Sigmoid colon (tissue), 7 donors: ENCODE results near the gene DNAAF5. TPM values are rescaled to one million over a fixed set of nuclear protein-coding genes. Genes with fewer than 3 reads are reported as not detected.

ENCODE experiments used
- DNase-seq: peaks from one replicate; pipeline ENCODE4 v3.0.0-alpha.2; 2019
- H3K27ac ChIP-seq, 4 donors: fragments of 200-600 bp; sonication (generic); one replicate each; pipeline ENCODE4 v1.5.1; 2016 to 2019; ENCODE audit warnings: mild to moderate bottlenecking in 1 of 4
- H3K27me3 ChIP-seq, 3 donors: fragments of 200-600 bp; sonication (generic); one replicate each; pipeline ENCODE4 v1.5.1; 2019; ENCODE audit warnings: mild to moderate bottlenecking in 1 of 3
- H3K36me3 ChIP-seq, 4 donors: fragments of 200-600 bp; sonication (generic); one replicate each; pipeline ENCODE4 v1.5.1; 2016 to 2019
- H3K4me1 ChIP-seq, 4 donors: fragments of 200-600 bp; sonication (generic); one replicate each; pipeline ENCODE4 v1.5.1; 2017 to 2019
- H3K4me3 ChIP-seq, 4 donors: fragments of 200-600 bp; sonication (generic); one replicate each; pipeline ENCODE4 v1.5.1; 2017 to 2019; ENCODE audit warnings: mild to moderate bottlenecking in 2 of 4, moderate library complexity in 1 of 4
- H3K9me3 ChIP-seq, 4 donors: fragments of 200-600 bp in 3 of 4; sonication (generic) in 3 of 4; one replicate each; pipeline versions ENCODE4 v1.5.1 to v1.6.1; 2013 to 2019
- CTCF ChIP-seq, 4 experiments: fragments of 450-650 bp in 3 of 4; fragments of 200-600 bp in 1 of 4; IDR thresholded peaks; one replicate each; pipeline ENCODE4 v1.5.1; 2016 to 2019; ENCODE audit warnings: antibody characterized with exemption in 4 of 4, mild to moderate bottlenecking in 3 of 4, moderate library complexity in 2 of 4
- EP300 ChIP-seq, 4 donors: sonication (generic); formaldehyde crosslinking; IDR thresholded peaks; one replicate each; pipeline ENCODE4 v1.6.1; 2017; ENCODE audit warnings: antibody characterized with exemption in 4 of 4
- POLR2A ChIP-seq, 2 donors: fragments of 450-650 bp; IDR thresholded peaks; one replicate each; pipeline ENCODE4 v1.6.1; 2016; ENCODE audit warnings: antibody characterized with exemption in 2 of 2, mild to moderate bottlenecking in 2 of 2, moderate library complexity in 2 of 2
- POLR2AphosphoS5 ChIP-seq, 4 donors: sonication (generic); formaldehyde crosslinking; IDR thresholded peaks; one replicate each; pipeline ENCODE4 v1.6.1; 2017; ENCODE audit warnings: antibody characterized with exemption in 4 of 4
- WGBS, 2 donors: extraction: QIAGEN DNeasy Blood & Tissue Kit; methylation state at CpG; one replicate each; pipeline ENCODE4 v1.1.7; 2013; 5-methylcytosine and 5-hydroxymethylcytosine counted together
- intact Hi-C: fragments of 100-400 bp; cut with DNase I; formaldehyde crosslinking; loops from one replicate; pipeline ENCODE4 v1.15.1; 2023
- polyA plus RNA-seq, 3 donors: library from polyadenylated mRNA; stranded (reverse); fragments of 200-250 nt; gene quantifications; one replicate each; pipeline ENCODE4 v1.2.3, GENCODE V29; 2013
- total RNA-seq, 4 donors: library from RNA; depleted of rRNA; stranded (reverse); fragments of >200 nt; gene quantifications; one replicate each; pipeline ENCODE4 v1.1.0, GENCODE V29; 2016
- donor health status: healthy with polysubstance abuse.
- donor health status: Bipolar disorder and iron deficiency.
- donor health status: healthy.

Gene DNAAF5
- total and polyA plus RNA-seq, 7 donors: 7.8 to 25.4 (median 14.5) TPM

- Histone ChIP-seq H3K4me1 (peaks cover 4 to 33% (median 25%) of the 10 kb centered on the region in 4 donors), H3K27me3 (no peaks in the 10 kb centered on the region), H3K27ac (no peak overlapping the region), H3K4me3 (no peak overlapping the region), H3K9me3 (no peaks in the 10 kb centered on the region), H3K36me3 (peaks cover 24 to 42% (median 34%) of the 10 kb centered on the region in 4 donors)
- WGBS, 2 donors: 84 to 90% methylated on average over 21 of the region's 21 CpGs
- no peak for DNase-seq
- no peak for TF ChIP-seq POLR2AphosphoS5 (IDR thresholded peaks at IDR 0.05)
- intact Hi-C loops: no loop called here
These were observed 41.1 kb downstream of the DNAAF5 start for GRCh38 chr7:767580-767940.

- H3K4me1 ChIP-seq: peaks cover 4 to 34% (median 25%) of the 10 kb centered on the region in 4 donors
- TF ChIP-seq EP300 (IDR thresholded peaks at IDR 0.05) (no peak), POLR2AphosphoS5 (IDR thresholded peaks at IDR 0.05) (no peak), CTCF (IDR thresholded peaks at IDR 0.05) (no peak), POLR2A (IDR thresholded peaks at IDR 0.05) (no peak)
- H3K27ac ChIP-seq: peak overlapping the region in 3 of 4 donors; percentile 42 to 87 (median 86)
- intact Hi-C loops: no loop called here
- H3K4me3 ChIP-seq: no peak overlapping the region
- H3K36me3 ChIP-seq: peaks cover 20 to 38% (median 28%) of the 10 kb centered on the region in 4 donors
- DNase-seq: no peak
- H3K27me3 ChIP-seq: no peaks in the 10 kb centered on the region
- 91 to 96% methylated on average over 65 of the region's 65 CpGs for WGBS, 2 donors
- H3K9me3 ChIP-seq: no peaks in the 10 kb centered on the region
These were observed 41.6 kb downstream of the DNAAF5 start for GRCh38 chr7:767941-768731.

GRCh38 chr7:768881-769504, 42.5 kb downstream of the DNAAF5 start:
- H3K27me3 ChIP-seq: no peaks in the 10 kb centered on the region
- no peak for TF ChIP-seq CTCF (IDR thresholded peaks at IDR 0.05)
- peak in 2 of 4 donors; percentile 43 to 67 for TF ChIP-seq POLR2AphosphoS5 (IDR thresholded peaks at IDR 0.05)
- TF ChIP-seq EP300 (IDR thresholded peaks at IDR 0.05): peak in 1 of 4 donors; percentile 68
- peak overlapping the region; percentile 42 to 87 (median 70) for H3K27ac ChIP-seq
- DNase-seq: peak; percentile 82
- peaks cover 4 to 34% (median 25%) of the 10 kb centered on the region in 4 donors for H3K4me1 ChIP-seq
- H3K9me3 ChIP-seq: no peaks in the 10 kb centered on the region
- no peak overlapping the region for H3K4me3 ChIP-seq
- intact Hi-C loops: no loop called here
- 89% methylated on average over 36 of the region's 36 CpGs for WGBS, 2 donors
- peaks cover 14 to 38% (median 20%) of the 10 kb centered on the region in 4 donors for H3K36me3 ChIP-seq

- intact Hi-C loops: loop anchor here (2.0 kb wide), 2 partner anchors 38 to 254 kb away; no protein-coding TSS in a partner anchor
- no peaks in the 10 kb centered on the region for H3K27me3 ChIP-seq
- H3K27ac ChIP-seq: peak overlapping the region; percentile 82 to 87 (median 86)
- peaks cover 4 to 34% (median 29%) of the 10 kb centered on the region in 4 donors for H3K4me1 ChIP-seq
- H3K4me3 ChIP-seq: no peak overlapping the region
- no peak for DNase-seq
- TF ChIP-seq POLR2AphosphoS5 (IDR thresholded peaks at IDR 0.05) (no peak), EP300 (IDR thresholded peaks at IDR 0.05) (no peak), CTCF (IDR thresholded peaks at IDR 0.05) (no peak), POLR2A (IDR thresholded peaks at IDR 0.05) (no peak)
- WGBS, 2 donors: 92 to 93% methylated on average over 14 of the region's 14 CpGs
- no peaks in the 10 kb centered on the region for H3K9me3 ChIP-seq
- H3K36me3 ChIP-seq: peaks cover 3 to 31% (median 6%) of the 10 kb centered on the region in 4 donors
These were observed 43.8 kb downstream of the DNAAF5 start for GRCh38 chr7:770336-770735.

- Histone ChIP-seq H3K9me3 (no peaks in the 10 kb centered on the region), H3K4me1 (peaks cover 4 to 34% (median 29%) of the 10 kb centered on the region in 4 donors), H3K27ac (peak overlapping the region; percentile 82 to 87 (median 86)), H3K27me3 (no peaks in the 10 kb centered on the region), H3K4me3 (peak overlapping the region in 2 of 4 donors; percentile 6 to 14), H3K36me3 (peaks cover 0 to 31% (median 4%) of the 10 kb centered on the region in 4 donors)
- intact Hi-C loops: loop anchor here (2.0 kb wide), 2 partner anchors 38 to 254 kb away; no protein-coding TSS in a partner anchor
- 37 to 60% methylated on average over 7 of the region's 7 CpGs for WGBS, 2 donors
- no peak for DNase-seq
- TF ChIP-seq POLR2AphosphoS5 (IDR thresholded peaks at IDR 0.05) (no peak), CTCF (IDR thresholded peaks at IDR 0.05) (no peak), EP300 (IDR thresholded peaks at IDR 0.05) (no peak), POLR2A (IDR thresholded peaks at IDR 0.05) (no peak)
These were observed 44.3 kb downstream of the DNAAF5 start for GRCh38 chr7:770741-771166.
